Measurements from ENCODE around the gene CGN.
"Not testable (repeated sequence)": the region's sequence is repeated elsewhere in the genome, so short reads cannot be mapped to it uniquely, and the experiment has no call there.

Gene CGN

DNA sequence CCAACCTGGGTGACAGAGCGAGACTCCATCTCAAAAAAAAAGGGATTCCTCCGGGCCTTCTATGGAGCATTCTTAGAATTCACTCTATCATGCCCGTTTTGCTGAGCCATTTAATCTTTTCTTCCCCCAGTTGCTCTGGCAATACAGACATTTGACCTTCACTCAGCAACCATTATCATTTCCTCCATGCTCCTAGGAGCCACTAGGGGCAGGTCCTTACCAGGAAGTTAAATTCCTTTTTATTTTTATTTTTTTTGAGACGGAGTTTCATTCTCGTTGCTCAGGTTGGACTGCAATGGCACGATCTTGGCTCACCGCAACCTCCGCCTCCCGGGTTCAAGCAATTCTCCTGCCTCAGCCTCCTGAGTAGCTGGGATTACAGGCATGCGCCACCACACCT, 9.7 kb upstream of the CGN start:
- DNase-seq = no peak

DNA sequence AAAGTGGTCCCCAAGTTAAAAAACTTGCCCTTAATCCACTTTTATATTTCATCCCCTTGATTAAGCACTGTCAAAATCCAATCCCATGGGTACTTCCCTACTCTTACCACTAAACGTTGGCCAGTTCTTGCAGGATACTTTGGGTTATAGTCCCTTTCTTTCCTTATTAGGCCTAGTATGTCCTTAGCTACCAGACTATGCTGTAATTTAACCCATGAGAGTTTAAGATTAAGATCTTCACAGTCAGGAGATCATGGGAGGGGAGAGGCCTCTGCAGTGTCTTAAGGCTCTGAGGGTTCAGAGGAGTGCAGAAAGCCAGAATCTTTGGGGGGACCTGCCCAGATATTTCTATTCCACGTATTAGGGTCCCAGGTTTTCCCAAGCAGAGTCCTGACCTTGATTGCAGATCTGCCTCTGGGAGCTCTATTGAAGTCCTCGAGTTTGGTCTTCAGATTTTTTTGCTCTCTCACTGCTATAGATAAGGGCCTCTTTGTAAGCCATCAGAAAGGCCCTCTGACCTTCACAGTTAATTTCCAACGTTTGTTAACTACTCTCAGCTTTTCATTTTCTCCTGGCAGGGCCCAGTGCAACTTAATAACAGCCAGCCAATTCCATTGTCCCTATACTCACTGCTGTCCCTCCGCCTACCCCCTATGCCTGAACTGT, 9.0 kb upstream of the CGN start:
- no peak for DNase-seq

DNA sequence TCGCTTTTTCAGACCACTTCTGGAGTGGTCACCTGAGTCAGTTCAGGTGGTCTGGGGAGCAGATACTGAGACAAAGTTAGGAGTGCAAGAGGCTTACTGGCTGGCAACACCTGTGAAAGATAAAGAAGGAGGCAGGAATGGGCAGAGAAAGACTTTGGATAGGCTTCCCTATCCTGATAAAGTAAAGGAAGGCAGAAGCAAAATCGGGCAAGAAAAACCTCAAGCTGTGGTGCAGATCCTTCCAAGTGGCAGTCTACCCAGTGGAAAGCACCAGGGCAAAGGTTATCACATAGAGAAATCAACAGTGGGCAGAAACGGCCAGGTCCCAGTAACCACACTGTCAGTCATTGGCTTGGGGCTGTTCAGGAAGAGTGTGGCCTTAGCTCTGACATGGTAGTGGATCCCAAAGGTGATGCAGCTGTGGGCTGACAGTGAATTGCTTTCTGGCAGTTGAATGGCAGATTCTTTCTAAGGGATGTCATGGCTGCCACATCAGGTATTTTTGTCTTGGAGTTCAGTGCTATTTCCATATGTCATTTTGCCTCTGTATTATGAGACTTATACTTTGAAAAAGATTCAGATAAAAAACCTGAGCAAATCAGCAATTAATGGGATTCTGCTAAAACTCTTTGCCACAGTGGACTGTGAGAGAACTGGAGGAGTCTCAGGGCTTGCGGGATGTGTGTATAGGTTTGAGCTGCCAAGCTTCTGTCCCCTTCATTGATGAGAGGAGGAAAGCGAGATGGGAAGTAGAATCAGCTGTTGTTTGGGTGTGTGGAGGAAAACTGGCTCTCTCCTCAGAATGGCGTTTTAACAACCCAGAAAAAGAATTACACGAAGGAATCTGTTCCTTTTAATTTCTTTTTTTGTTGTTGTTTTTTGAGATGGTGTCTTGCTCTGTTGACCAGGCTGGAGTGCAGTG, 8.1 kb upstream of the CGN start:
- DNase-seq = no peak

DNA sequence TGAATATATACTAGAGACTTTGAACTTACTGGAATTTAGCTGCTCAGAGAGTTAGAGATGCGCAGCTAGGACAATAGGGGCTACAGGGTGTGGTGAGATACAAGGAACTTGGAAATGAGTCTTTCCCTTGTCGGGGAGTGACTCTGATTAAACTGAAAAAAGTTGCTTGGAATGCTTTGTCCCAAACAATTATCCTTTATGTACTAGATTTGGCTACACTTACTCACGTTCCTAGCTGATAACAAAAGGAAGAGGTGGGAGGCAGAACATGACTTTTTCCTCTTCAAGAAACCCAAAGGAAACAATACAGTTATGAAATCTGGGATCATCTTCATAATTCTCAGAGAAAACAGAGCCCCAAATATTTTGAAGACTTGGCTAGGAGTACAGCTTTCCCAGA, 6.9 kb upstream of the CGN start:
- DNase-seq = no peak

DNA sequence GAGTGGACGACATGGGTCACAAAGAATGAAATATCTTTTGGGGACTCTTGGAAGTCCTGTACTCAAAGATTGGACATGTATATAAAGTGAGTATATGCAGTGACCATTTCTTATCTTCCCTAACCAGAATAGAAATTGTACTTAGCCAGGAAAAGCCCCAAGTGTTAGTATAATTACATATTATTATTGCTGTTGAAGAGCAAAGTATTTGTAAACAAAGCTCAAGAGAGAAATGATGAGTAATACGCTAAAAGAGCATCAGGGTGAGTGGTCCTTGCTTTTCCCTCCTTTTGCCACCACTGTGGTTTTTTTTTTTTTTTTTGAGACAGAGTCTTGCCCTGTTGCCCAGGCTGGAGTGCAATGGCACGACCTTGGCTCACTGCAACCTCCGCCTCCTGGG, 6.4 kb upstream of the CGN start:
- no peak for DNase-seq

DNA sequence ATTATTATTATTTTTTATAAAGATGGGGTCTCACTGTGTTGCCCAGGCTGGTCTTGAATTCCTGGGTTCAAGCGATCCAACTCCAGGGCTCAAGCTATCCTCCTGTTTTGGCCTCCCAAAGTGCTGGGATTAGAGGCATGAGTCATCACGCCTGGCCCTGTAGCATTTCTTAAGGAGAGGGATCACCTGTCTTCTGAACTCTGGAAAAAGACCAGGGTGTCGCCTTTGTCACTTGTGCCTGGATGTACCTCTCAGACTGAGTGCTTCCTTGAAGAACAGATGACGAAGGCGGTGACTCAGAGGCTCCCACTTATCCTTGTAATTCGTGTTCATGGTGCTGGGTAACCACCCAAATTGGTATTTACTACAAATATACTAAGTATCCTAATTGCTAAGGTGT, 2.4 kb upstream of the CGN start:
- no peak for DNase-seq

DNA sequence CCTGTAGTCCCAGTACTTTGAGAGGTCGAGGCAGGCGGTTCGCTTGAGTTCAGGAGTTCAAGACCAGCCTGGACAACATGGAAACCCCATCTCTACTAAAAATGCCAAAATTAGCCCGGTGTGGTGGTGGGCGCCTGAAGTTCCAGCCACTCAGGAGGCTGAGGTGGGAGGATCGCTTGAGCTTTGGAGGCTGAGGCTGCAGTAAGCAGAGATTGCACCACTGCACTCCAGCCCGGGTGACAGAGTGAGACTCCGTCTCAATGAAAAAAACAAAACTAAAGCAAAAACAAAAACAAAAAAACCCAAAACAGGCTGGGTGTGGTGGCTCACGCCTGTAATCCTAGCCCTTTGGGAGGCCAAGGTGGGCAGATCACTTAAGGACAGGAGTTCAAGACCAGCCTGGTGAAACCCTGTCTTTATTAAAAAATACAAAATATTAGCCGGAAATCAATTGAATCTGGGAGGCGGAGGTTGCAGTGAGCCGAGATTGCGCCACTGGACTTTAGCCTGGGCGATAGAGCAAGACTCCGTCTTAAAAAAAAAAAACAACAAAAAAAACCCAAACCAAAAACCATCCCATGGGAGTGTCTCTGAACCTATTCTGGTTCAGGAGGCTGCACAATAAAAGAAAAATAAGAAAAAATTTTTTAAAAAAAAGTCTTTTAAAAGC, 1.7 kb upstream of the CGN start:
- DNase-seq = no peak

DNA sequence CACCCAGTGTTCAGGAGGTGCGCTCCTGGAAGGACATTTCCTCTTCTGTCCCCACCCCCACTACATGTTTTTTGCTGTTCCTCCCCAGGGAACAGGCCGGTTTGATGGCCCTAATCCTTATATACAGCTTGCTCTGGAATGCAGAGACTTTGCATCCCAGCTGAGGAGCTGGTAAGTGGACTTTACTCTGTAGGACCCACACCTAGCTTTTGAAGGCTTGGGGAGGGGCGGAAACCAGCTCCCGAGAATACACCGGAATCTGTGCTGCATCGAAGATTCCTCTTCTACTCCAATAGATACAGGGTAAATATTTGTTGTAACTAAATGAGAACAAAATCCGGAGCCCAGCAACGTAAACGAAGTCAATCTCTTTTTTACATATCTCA, 1.2 kb upstream of the CGN start:
- DNase-seq = no peak

DNA sequence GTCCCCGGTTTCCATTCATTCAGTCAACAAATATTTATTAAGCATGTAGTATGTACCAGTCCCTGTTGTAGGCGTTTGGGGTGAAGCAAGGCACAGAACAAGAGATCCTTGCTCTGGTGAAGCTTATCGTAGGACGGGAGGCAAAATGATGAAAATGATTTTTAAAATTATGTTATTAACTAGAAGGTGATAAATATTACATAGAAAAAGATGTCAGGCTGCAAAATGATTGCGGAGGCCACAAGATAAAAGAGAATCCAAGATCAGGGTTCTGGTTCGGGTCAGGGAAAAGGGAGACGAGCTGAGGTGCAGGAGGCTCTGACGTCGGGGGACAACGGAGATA, 602 bp upstream of the CGN start:
- no peak for DNase-seq

DNA sequence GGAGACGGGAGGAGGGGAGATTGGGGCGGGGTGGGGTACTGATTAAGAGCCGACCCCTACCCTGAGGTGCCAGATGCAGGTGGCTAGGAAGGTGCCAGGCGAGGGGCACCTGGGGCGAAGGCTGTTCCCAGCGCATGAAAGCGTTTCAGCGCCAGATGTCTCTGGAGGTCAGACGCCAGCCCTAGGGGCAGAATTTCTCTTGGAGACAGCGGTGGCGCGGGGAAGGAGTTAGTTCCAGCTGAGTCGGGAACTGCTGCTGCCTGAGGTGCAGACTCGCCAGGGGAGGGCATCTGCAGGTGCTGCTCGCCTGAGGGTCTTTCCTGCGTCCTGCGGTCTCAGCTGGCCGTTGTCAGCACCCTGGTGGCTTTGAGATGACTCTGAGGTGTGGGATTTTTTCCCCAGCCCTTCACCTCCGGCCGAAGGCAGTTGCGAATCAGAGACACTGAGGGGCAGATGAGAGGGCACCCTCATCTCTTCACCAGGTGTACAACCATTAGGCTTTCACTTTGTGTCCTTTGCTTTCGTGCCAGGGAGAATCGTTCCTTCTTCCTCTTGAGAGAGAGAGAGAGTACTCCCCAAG, 539 bp downstream of the CGN start:
- peak; percentile 4 to 13 for DNase-seq

DNA sequence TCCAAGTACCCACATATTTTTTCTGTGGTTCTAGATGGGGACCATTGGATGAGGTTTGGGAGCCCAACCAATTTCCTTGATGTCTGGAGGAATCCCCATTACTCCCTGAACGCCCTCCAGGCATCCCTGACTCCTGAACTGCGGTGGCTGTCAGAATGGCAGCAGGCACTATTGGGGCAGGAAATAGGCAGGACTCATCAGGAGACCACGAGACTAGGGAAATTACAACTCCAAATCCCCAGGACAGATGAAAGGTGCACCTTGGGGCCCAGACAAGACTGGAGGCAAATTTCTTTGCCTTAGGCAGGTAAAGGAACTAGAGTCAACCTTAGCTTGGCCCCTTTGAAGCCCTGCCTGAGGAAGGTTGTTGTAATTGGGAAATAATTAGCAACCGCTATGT, 1.1 kb downstream of the CGN start:
- DNase-seq = no peak

DNA sequence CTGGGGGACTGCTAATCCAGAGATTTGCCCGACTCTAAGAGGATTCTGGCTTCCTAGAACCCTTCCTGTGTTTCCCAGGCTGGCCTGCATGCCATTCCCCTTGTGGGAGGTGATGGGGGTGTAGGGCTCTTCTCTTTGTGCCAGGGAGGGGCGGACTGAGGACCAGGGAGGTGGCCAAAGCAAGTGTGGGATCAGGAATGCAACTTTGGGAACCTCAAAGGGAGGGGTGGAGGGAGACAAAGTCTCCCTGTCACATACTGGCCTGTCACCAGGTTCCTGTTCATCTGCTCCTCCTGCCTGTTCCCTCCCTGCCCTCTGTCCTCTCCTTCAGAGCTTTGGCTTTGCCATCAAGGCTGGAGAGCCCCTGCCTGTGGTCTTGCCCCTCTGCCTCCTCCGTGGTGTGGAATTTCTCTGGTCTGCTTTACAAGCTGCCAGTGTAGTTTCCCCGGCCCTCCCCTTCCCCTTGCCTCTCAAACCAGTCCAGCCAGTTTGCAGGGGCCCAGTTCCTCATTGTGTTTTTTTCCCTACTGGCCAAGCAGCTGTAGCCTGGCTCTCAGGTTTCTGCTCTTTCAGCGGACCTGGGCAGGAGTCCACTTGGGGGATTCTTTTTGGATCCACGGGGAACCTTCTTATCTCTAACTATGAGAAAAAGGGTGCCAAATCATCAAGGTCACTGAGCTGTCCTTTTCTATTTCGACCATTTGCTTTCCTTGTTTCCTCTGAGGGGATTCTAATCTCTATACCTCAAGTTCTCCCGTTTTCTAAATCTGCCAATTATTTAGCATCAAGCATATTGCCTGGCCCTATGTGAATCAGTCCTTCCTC, 1.8 kb downstream of the CGN start:
- no peak for DNase-seq

DNA sequence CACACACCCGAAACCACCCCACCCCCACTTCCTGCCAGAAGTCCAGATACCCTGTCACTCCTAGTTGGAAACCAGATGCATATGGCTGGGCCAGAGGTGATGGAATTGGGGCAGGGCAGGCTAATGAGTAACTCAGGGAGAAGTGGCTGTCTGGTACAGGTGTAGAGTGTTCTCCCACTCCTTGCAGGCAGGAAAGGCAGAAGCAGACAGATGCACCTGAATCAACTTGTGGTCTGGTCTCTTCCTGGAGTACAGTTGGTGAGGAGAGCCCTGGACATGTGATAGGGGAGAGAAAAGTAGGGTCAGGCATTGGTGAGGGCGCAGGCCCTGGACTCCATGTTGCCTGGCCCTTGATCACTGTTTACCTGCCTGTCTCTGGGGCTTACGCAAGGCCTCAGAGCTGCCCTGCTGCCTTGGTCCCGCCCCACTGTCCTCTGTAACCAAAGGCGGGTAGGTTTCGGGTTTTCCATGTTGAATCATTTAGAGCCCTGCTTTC, 2.5 kb downstream of the CGN start:
- DNase-seq = no peak

DNA sequence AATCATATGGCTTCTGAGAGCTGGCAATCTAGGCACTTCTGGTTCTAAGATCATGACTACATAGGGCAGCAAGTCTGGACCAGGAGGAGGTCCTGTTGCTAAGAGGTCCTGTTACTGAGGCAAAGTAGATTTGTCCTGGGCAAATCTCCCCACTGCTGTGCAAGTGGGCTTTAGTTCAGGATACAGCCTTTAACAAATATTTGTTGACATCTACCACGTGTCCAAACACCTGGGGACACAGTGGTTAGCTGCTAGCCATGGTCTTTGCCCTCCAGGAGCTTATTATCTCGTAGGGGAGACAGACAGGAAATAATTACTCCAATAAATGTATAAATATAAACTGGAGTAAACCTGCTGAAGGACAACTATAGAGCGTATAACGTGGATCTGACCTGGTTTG, 3.2 kb downstream of the CGN start:
- no peak for DNase-seq

DNA sequence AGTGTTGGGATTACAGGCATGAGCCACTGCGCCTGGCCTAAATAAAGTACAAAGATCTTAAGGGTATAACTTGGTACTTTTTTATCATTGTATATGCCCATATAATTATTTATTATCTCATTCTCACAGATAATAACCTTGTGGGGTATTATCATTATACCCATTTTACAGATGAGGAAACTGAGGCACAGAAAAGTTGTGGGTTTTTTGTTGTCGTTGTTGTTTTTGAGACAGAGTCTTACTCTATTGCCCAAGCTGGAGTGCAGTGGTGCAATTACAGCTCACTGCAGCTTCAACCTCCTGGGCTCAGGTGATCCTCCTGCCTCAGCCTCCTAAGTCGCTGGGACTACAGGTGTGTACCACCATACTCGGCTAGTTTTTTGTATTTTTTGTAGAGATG, 4.1 kb downstream of the CGN start:
- no peak for DNase-seq

DNA sequence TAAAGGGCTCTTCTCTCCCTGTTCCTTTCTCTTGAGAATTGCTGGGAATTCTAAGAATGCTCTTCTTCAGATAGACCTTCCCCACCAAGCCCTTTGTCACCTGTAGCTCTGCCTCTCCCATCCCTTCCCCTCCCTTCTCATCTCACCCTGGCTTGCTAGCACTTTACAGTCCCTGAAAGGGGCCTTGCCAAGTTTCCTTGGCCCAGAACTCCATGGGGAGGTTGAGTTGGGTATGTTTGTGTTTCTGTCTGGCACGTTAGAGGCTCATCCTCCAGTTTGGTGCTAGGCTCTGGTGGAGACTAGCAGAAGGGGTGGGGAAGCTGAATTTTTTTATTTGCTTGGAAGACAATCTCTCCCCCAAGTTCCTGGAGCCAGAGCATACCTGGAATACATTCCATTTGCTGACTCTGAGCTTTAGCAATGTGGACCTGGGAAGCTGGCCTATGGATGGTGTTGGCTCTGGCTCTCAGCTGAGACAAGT, 4.9 kb downstream of the CGN start:
- no peak for DNase-seq

DNA sequence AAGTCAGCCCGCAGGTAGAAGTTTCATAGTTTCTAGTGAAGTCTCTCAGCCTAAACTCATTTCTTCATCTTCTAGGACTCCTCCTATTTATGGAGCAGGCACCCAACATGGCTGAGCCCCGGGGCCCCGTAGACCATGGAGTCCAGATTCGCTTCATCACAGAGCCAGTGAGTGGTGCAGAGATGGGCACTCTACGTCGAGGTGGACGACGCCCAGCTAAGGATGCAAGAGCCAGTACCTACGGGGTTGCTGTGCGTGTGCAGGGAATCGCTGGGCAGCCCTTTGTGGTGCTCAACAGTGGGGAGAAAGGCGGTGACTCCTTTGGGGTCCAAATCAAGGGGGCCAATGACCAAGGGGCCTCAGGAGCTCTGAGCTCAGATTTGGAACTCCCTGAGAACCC, 7.2 kb downstream of the CGN start:
- DNase-seq = no peak

DNA sequence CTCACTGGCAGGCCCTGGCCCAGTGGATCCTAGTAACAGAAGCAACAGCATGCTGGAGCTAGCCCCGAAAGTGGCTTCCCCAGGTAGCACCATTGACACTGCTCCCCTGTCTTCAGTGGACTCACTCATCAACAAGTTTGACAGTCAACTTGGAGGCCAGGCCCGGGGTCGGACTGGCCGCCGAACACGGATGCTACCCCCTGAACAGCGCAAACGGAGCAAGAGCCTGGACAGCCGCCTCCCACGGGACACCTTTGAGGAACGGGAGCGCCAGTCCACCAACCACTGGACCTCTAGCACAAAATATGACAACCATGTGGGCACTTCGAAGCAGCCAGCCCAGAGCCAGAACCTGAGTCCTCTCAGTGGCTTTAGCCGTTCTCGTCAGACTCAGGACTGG, 7.7 kb downstream of the CGN start:
- no peak for DNase-seq

DNA sequence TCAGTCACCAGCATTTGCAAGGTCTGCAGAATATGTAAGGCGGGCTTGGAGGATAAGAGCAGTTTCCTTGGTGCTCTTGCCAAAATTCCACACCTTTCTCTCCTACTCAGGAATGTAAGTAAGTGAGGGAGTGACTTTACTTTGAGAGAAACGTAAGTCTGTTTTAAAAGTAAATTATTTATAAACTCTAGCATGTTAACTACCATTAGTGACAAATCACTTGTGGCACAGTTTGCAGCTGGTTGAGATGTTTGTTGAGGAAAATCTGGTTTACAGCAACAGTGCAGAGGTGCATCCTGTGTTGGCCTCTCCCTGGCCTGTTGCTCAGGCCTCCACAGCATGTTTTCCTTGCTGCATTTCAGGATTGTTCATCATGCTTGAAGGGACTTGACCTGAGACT, 8.5 kb downstream of the CGN start:
- no peak for DNase-seq

DNA sequence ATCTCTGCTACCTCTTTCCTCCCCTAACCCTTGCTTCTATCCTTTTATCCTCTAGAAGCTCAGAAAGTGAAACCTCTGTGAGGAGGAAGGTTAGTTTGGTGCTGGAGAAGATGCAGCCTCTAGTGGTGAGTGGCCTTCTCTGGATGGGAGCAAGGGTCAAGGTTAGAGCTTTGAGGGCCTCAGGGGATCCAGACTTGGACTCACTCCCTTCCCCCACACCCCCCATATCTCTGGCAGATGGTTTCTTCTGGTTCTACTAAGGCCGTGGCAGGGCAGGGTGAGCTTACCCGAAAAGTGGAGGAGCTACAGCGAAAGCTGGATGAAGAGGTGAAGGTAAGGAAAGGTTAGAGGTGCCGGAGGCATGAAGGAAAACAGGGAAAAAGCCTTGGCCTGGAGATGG, 9.2 kb downstream of the CGN start:
- no peak for DNase-seq

DNA sequence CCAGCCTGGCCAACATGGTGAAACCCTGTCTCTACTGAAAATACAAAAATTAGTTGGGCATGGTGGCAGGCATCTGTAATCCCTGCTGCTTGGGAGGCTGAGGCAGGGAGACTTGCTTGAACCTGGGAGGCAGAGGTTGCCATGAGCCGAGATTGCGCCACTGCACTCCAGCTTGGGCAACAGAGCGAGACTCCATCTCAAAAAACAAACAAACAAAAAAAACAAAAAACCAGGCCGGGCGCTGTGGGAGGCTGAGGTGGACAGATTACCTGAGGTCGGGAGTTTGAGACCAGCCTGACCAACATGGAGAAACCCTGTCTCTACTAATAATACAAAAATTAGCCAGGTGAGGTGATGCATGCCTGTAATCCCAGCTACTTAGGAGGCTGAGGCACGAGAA, 11.2 kb downstream of the CGN start:
- not testable (repeated sequence) for DNase-seq

DNA sequence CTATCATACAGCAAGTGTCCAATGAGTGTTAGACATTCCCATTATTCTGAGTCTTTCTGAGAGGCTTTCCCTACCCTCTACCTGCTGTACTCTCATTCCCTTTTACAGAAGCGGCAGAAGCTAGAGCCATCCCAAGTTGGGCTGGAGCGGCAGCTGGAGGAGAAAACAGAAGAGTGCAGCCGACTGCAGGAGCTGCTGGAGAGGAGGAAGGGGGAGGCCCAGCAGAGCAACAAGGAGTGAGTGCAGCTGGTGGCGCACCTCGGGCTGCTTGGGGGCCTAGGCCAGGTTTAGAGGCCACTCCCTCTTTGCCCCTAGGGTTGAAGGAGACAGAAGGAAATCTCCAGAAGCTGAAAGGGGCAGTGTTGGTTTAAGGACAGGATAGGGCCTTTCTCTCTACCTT, 12.1 kb downstream of the CGN start:
- no peak for DNase-seq

DNA sequence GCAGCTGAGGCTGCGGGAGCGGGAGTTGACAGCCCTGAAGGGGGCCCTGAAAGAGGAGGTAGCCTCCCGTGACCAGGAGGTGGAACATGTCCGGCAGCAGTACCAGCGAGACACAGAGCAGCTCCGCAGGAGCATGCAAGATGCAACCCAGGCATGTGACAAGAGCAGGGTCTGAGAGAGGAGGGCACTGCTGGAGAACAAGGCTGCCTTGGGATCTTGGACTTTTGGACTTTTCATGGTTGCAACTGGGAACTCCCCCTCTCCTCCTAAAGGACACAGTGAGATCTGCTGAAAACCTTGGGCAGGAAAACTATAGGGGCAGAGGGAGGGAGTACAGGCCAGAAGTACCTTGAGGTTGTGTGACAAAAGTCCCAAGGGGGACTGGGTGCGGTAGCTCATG, 13.5 kb downstream of the CGN start:
- DNase-seq = no peak
